ENCODE measurements around the gene POLR2L. TPM values are rescaled to one million over a fixed set of nuclear protein-coding genes. Genes with fewer than 3 reads are reported as not detected.
A peak's percentile ranks its signal among the peaks of the same experiment; 100 is the strongest.

POLR2L gene
- total and polyA plus RNA-seq, 2 of the 13 experiments (the other 11 are each of a cell fraction or from before 2014, with no cell fraction given) = 104 to 114 TPM

- no peak for TF ChIP-seq ESRRA (CRISPR knock-in tag; IDR thresholded peaks at IDR 0.05; ENCODE audit: low read depth)
- TF ChIP-seq, protein P1, sequence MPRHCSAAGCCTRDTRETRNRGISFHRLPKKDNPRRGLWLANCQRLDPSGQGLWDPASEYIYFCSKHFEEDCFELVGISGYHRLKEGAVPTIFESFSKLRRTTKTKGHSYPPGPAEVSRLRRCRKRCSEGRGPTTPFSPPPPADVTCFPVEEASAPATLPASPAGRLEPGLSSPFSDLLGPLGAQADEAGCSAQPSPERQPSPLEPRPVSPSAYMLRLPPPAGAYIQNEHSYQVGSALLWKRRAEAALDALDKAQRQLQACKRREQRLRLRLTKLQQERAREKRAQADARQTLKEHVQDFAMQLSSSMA (CRISPR knock-in tag; IDR thresholded peaks at IDR 0.05) = no peak
- peak; percentile 62; the same call in 1 of the 2 replicates for TF ChIP-seq ZBTB7B (CRISPR knock-in tag; IDR thresholded peaks at IDR 0.05)
- TF ChIP-seq, protein P2, sequence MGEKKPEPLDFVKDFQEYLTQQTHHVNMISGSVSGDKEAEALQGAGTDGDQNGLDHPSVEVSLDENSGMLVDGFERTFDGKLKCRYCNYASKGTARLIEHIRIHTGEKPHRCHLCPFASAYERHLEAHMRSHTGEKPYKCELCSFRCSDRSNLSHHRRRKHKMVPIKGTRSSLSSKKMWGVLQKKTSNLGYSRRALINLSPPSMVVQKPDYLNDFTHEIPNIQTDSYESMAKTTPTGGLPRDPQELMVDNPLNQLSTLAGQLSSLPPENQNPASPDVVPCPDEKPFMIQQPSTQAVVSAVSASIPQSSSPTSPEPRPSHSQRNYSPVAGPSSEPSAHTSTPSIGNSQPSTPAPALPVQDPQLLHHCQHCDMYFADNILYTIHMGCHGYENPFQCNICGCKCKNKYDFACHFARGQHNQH (CRISPR knock-in tag; IDR thresholded peaks at IDR 0.05) = 0 out of 2 replicates have a peak, but pooled peaks have one; percentile 58
- 0 out of 2 replicates have a peak, but pooled peaks have one; percentile 21 for TF ChIP-seq SPEN (CRISPR knock-in tag; IDR thresholded peaks at IDR 0.05; ENCODE audit: low read depth)
- TF ChIP-seq PLRG1 (conservative IDR thresholded peaks at IDR 0.05) = no peak
- TF ChIP-seq, protein P3, sequence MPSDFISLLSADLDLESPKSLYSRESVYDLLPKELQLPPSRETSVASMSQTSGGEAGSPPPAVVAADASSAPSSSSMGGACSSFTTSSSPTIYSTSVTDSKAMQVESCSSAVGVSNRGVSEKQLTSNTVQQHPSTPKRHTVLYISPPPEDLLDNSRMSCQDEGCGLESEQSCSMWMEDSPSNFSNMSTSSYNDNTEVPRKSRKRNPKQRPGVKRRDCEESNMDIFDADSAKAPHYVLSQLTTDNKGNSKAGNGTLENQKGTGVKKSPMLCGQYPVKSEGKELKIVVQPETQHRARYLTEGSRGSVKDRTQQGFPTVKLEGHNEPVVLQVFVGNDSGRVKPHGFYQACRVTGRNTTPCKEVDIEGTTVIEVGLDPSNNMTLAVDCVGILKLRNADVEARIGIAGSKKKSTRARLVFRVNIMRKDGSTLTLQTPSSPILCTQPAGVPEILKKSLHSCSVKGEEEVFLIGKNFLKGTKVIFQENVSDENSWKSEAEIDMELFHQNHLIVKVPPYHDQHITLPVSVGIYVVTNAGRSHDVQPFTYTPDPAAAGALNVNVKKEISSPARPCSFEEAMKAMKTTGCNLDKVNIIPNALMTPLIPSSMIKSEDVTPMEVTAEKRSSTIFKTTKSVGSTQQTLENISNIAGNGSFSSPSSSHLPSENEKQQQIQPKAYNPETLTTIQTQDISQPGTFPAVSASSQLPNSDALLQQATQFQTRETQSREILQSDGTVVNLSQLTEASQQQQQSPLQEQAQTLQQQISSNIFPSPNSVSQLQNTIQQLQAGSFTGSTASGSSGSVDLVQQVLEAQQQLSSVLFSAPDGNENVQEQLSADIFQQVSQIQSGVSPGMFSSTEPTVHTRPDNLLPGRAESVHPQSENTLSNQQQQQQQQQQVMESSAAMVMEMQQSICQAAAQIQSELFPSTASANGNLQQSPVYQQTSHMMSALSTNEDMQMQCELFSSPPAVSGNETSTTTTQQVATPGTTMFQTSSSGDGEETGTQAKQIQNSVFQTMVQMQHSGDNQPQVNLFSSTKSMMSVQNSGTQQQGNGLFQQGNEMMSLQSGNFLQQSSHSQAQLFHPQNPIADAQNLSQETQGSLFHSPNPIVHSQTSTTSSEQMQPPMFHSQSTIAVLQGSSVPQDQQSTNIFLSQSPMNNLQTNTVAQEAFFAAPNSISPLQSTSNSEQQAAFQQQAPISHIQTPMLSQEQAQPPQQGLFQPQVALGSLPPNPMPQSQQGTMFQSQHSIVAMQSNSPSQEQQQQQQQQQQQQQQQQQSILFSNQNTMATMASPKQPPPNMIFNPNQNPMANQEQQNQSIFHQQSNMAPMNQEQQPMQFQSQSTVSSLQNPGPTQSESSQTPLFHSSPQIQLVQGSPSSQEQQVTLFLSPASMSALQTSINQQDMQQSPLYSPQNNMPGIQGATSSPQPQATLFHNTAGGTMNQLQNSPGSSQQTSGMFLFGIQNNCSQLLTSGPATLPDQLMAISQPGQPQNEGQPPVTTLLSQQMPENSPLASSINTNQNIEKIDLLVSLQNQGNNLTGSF (CRISPR knock-in tag; IDR thresholded peaks at IDR 0.05) = 0 out of 2 replicates have a peak, but pooled peaks have one; percentile 10
- TF ChIP-seq ZKSCAN8 (CRISPR knock-in tag; IDR thresholded peaks at IDR 0.05; ENCODE audit: borderline replicate concordance) = no peak
- no peak for TF ChIP-seq FUBP1 (CRISPR knock-in tag; IDR thresholded peaks at IDR 0.05; ENCODE audit: borderline replicate concordance)
- TF ChIP-seq ELF3 (CRISPR knock-in tag; IDR thresholded peaks at IDR 0.05) = peak; percentile 42; the same call in 1 of the 2 replicates
- peak; percentile 31; the same call in 1 of the 2 replicates for TF ChIP-seq SALL1 (CRISPR knock-in tag; IDR thresholded peaks at IDR 0.05)
- peak; percentile 39; the same call in 1 of the 2 replicates for TF ChIP-seq ZBTB38 (CRISPR knock-in tag; IDR thresholded peaks at IDR 0.05)
- no peak for TF ChIP-seq ZNF24 (IDR thresholded peaks at IDR 0.05)
- peak; percentile 33; the same call in 1 of the 2 replicates for TF ChIP-seq BCL6 (CRISPR knock-in tag; IDR thresholded peaks at IDR 0.05)
Observed at GRCh38 chr11:844693-845644, 2.6 kb upstream of the POLR2L start (continued).
